HTR-8/SVneo (cell line): ENCODE results near the gene NXNL1.

ENCODE experiments used
- DNase-seq: peaks from one replicate; pipeline ENCODE4 v3.0.0; 2011; ENCODE audit warnings: low spot score, mixed read lengths; ENCODE audit not compliant: insufficient read length
- FAIRE-seq: peaks from 2 replicates; lab custom pipeline; 2011; peaks lifted over from hg19 to GRCh38; lab: Jason Lieb, UNC

The NXNL1 gene

GRCh38 chr19:17466487-17466850 is 5.7 kb upstream of the NXNL1 start:
- no peak for FAIRE-seq
- no peak for DNase-seq

GRCh38 chr19:17458970-17459369 is 1.8 kb downstream of the NXNL1 start:
- DNase-seq (no peak), FAIRE-seq (no peak)

DNA sequence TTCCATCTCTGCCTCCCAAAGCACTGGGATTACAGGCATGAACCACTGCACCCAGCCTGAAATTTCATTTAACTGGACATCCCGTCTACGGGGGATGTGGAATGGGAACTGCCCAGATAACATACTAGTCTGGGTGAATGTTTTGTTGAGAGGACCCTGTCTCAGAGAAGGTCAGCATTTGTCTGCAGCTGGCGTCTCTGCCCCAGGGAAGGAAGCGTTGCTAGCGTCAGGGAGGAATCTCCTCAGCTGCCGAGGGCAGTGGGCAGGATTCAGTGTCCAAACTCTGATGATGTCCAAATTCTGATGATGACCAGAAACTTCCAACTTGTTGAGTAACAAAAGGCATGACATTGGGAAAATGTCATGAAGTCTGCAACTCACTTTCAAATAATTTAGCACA is 3.1 kb downstream of the NXNL1 start:
- DNase-seq = no peak
- FAIRE-seq = no peak

- FAIRE-seq = no peak
Observed at GRCh38 chr19:17456127-17456526, 4.6 kb downstream of the NXNL1 start.

GRCh38 chr19:17455308-17456123 is 5.2 kb downstream of the NXNL1 start:
- FAIRE-seq (no peak), DNase-seq (no peak)

More at GRCh38 chr19:17456127-17456526, 4.6 kb downstream of the NXNL1 start:
- DNase-seq = no peak

DNA sequence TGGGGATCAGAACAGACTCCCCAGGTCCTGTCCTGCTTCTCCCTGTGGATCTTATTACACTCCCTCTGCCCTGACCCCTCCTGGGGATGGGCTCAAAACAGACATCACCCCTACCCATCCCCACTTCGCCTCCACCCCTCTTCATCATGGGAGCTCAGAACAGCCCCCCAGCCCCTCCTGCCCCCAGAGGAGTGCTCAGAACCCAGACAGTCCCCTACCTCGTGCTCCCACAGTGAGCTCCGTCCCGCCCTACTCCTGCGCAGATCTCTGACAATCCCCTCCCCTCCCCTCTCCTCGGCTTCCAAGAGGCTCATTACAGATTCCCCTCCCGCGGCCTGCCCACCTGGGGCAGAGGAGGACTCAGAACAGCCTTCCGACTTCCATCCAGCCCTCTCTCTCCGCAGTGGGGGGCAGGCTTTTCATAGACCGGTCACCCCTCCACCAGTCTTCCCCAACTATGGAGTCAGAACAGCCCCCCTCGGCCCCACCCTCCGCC is 6.1 kb downstream of the NXNL1 start:
- DNase-seq (no peak), FAIRE-seq (no peak)

- no peak for DNase-seq
- no peak for FAIRE-seq
Observed at GRCh38 chr19:17451820-17452219, 8.9 kb downstream of the NXNL1 start.

GRCh38 chr19:17450264-17451075 is 10.3 kb downstream of the NXNL1 start:
- DNase-seq = no peak
- FAIRE-seq = no peak

GRCh38 chr19:17448131-17448967 is 12.4 kb downstream of the NXNL1 start, which contains the start of gene TMEM221:
Gene TMEM221 (minus strand): TSS chr19:17448668. CDS start chr19:17448462, 206 bp downstream.
- peak; percentile 57 for FAIRE-seq
- DNase-seq = peak; percentile 69

GRCh38 chr19:17447704-17448130 is 13.0 kb downstream of the NXNL1 start:
- peak; percentile 4 for FAIRE-seq
- DNase-seq = no peak

GRCh38 chr19:17445526-17446165 is 15.1 kb downstream of the NXNL1 start:
- DNase-seq (no peak), FAIRE-seq (peak; percentile 16)

- FAIRE-seq = peak; percentile 80
Observed at GRCh38 chr19:17441241-17442021, 19.3 kb downstream of the NXNL1 start.

DNA sequence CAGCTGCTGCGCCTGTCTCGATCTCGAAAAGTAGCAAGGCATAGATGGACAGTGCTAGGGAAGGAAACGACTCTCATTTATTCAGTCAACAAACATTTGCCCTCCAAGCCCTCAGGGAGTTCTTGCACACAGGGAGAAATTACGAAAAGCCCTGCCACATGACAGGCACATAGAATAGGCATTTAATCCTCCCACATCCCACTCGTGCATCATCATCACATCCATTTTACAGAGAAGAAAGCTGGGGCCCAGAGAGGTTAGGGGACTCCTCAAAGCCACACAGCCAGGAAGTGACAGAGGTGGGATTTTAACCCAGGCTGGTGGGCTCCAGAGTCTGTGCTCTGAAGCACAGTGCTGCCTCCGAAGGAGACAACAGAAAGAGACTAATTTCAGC is 23.9 kb downstream of the NXNL1 start:
- DNase-seq = no peak
- FAIRE-seq = no peak

More at GRCh38 chr19:17441241-17442021, 19.3 kb downstream of the NXNL1 start:
- no peak for DNase-seq

DNA sequence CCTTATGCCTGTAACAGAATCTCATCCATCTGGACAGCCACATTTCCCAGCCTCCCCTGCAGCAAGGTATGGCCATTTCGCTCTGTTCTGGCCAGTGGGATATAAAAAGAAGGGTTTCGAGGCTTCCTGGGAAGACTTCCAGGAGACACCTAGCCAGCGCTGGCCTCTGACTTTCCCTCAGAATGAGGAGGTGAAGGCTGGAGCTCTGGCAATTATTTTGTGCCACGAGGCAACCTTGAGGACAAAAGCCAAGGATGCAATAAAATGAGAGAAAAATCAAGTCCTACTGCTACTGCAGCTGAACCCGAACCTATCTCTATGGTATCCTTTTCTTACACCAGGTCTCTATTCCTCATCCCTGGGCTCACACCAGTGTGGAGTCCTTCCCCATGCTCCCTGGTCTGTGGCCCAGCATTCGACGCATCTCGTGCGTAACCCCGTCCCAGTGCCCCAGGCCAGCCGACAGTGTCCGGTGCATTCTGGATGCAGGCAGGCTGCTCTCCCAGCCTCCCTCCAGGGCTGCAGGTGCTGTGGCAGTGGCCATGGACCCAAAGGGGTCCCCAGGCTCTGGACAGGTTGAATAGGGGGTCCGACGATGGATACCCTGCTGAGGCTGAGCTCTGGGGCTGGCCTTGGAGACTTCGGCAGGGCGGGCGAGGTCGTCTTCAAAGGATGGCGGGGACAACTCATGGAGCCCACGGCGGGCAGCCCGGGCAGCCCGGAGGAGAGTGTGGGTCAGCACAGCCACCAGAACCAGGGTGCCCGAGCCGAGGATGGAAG is 24.4 kb downstream of the NXNL1 start:
- DNase-seq = no peak
- no peak for FAIRE-seq

DNA sequence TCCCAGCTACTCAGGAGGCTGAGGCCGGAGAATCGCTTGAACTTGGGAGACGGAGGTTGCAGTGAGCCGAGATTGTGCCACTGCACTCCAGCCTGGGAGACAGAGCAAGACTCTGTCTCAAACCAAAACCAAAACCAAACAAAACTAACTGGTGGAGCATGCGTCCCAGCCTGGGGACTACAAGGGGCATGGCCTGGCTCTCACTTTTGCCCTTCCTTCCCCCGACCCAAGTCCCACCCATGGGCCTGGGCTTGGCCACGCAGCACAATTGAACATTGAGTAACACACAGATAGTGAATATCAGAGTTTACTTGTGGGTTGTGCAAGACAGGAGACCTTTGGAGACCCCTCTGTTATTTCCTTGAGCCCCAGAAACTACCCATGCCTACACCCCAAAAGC is 25.5 kb downstream of the NXNL1 start:
- DNase-seq = no peak
- no peak for FAIRE-seq

- FAIRE-seq = no peak
- DNase-seq = no peak
Observed at GRCh38 chr19:17431417-17431816, 29.3 kb downstream of the NXNL1 start.

DNA sequence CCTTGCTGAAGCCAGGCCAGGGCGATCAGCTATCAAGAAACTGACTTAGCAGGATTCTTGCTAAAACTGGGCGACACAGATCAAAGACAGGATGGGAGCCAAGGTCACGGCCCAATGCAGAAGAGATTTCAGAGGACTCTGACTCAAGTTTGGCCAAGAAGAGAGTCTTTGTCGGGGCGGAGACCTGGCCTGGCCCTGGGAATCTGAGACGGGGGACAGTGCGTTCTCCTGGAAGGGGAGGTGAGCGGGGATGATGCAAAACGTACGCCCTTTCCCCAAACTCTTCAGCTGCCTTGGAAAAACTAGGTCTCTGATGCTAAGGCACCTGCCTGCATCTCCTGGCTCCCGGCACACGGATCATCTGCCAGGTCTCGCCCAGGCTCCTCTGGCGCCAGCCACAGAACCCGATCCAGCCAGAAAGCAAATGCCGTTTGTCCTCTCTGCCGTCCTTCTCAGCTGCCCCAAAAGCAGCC is 31.0 kb downstream of the NXNL1 start:
- FAIRE-seq (no peak), DNase-seq (no peak)

DNA sequence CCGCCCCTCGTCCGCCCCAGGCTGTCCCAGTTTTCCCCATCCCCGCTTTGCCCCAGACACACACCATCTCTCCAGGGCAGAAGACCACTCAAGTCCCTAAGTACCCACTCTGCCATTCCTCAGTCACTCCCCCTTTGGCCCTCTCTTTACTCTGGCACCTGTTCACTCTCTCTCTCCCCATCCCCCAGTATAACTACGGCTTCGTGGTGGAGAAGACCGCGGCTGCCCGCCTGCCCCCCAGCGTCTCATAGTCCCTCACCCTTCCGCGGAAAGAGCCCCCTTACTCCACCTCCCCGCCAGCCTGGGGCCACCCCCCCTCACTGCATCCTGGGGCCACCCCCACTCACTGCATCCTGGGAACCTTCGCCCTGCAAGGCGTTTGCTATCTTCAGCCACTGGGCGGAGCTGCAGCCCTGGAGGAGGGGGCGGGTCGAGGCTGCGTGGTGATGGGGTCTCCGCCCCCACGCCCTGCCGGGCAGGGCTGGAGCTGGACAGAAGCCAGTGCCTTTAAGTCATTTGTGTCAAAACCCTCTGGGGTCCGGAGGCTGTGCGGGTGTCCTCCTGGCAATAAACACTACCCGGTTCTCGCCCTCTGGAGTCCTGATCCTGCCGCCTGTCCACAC is 35.9 kb downstream of the NXNL1 start:
- FAIRE-seq (no peak), DNase-seq (no peak)
